ENCODE results near the gene TRMT1.

- no peak for TF ChIP-seq CTCF (IDR thresholded peaks at IDR 0.05)
- TF ChIP-seq POLR2A (IDR thresholded peaks at IDR 0.05): peak in 1 of 2 donors; percentile 99
These were observed 35.2 kb upstream of the TRMT1 start for GRCh38 chr19:13151605-13152355.
